H9 (cell line): ENCODE measurements around the gene ZNF680. TPM values are rescaled to one million over a fixed set of nuclear protein-coding genes. Genes with fewer than 3 reads are reported as not detected.

Experiments
- DNase-seq: peaks from one replicate; pipeline ENCODE4 v3.0.0-alpha.2; 2017
- H2AFZ ChIP-seq: one replicate; pipeline ENCODE4 v1.6.1; 2013; ENCODE audit warnings: mild to moderate bottlenecking, low read length, control low read depth, moderate library complexity
- H2AK5ac ChIP-seq: 2 replicates; pipeline ENCODE4 v1.6.1; 2013; ENCODE audit warnings: low read length, control low read depth, mixed read lengths; ENCODE audit not compliant: insufficient read length
- H2BK120ac ChIP-seq: one replicate; pipeline ENCODE4 v1.6.1; 2013; ENCODE audit warnings: low read depth, mild to moderate bottlenecking, low read length, control low read depth, inconsistent platforms; ENCODE audit not compliant: poor library complexity, severe bottlenecking
- H2BK12ac ChIP-seq: 2 replicates; pipeline ENCODE4 v1.6.1; 2013; ENCODE audit warnings: low read length, control low read depth, mixed read lengths, low read depth; ENCODE audit not compliant: insufficient read length
- H2BK15ac ChIP-seq: 2 replicates; pipeline ENCODE4 v1.6.1; 2013; ENCODE audit warnings: low read depth, low read length, control low read depth
- H2BK20ac ChIP-seq: one replicate; pipeline ENCODE4 v1.6.1; 2013; ENCODE audit warnings: low read depth, mild to moderate bottlenecking, low read length, control low read depth, inconsistent platforms; ENCODE audit not compliant: poor library complexity, severe bottlenecking
- H2BK5ac ChIP-seq: 2 replicates; pipeline ENCODE4 v1.6.1; 2013; ENCODE audit warnings: low read length, control low read depth, mixed read lengths; ENCODE audit not compliant: insufficient read length
- H3K14ac ChIP-seq: 2 replicates; pipeline ENCODE4 v1.6.1; 2013; ENCODE audit warnings: low read length, control low read depth; ENCODE audit not compliant: insufficient read depth
- H3K18ac ChIP-seq: 2 replicates; pipeline ENCODE4 v1.6.1; 2013; ENCODE audit warnings: low read depth, mild to moderate bottlenecking, mixed read lengths, low read length, control low read depth; ENCODE audit not compliant: insufficient read length
- H3K23ac ChIP-seq: 2 replicates; pipeline ENCODE4 v1.6.1; 2013; ENCODE audit warnings: low read length, control low read depth, mixed read lengths, low read depth; ENCODE audit not compliant: insufficient read length
- H3K23me2 ChIP-seq: 2 replicates; pipeline ENCODE4 v1.6.1; 2013; ENCODE audit warnings: low read depth, mild to moderate bottlenecking, mixed read lengths, low read length, control low read depth; ENCODE audit not compliant: insufficient read length, poor library complexity, severe bottlenecking
- H3K27ac ChIP-seq: 2 replicates; pipeline ENCODE4 v1.5.1; 2013; ENCODE audit warnings: low read length, control low read depth, mixed read lengths, low read depth; ENCODE audit not compliant: insufficient read length
- H3K27me3 ChIP-seq: 2 replicates; pipeline ENCODE4 v1.6.1; 2013; ENCODE audit warnings: low read length, control low read depth, inconsistent platforms; ENCODE audit not compliant: insufficient read depth
- H3K4ac ChIP-seq: 2 replicates; pipeline ENCODE4 v1.6.1; 2013; ENCODE audit warnings: low read depth, mild to moderate bottlenecking, control low read depth, inconsistent platforms, low read length, moderate library complexity
- H3K4me1 ChIP-seq: 2 replicates; pipeline ENCODE4 v1.6.1; 2013; ENCODE audit warnings: low read length, control low read depth, inconsistent platforms; ENCODE audit not compliant: insufficient read depth
- H3K4me2 ChIP-seq: 2 replicates; pipeline ENCODE4 v1.6.1; 2013; ENCODE audit warnings: low read length, control low read depth, mixed read lengths; ENCODE audit not compliant: insufficient read length, insufficient read depth
- H3K56ac ChIP-seq: 2 replicates; pipeline ENCODE4 v1.6.1; 2013; ENCODE audit warnings: low read depth, mild to moderate bottlenecking, mixed read lengths, low read length, control low read depth; ENCODE audit not compliant: insufficient read length
- H3K79me1 ChIP-seq: 2 replicates; pipeline ENCODE4 v1.6.1; 2013; ENCODE audit warnings: low read depth, mild to moderate bottlenecking, moderate library complexity, low read length, control low read depth, inconsistent platforms; ENCODE audit not compliant: insufficient read depth, poor library complexity, severe bottlenecking
- H3K79me2 ChIP-seq: 2 replicates; pipeline ENCODE4 v1.6.1; 2013; ENCODE audit warnings: low read length, control low read depth, inconsistent platforms; ENCODE audit not compliant: insufficient read depth
- H3K9ac ChIP-seq: 2 replicates; pipeline ENCODE4 v1.6.1; 2013; ENCODE audit warnings: low read length, control low read depth, mixed read lengths; ENCODE audit not compliant: insufficient read length; ENCODE audit errors: extremely low read depth
- H3K9me3 ChIP-seq: one replicate; pipeline ENCODE4 v1.6.1; 2013; ENCODE audit warnings: low read depth, low read length, inconsistent platforms; ENCODE audit not compliant: control insufficient read depth
- H3T11ph ChIP-seq: one replicate; pipeline ENCODE4 v1.6.1; 2013; ENCODE audit warnings: mild to moderate bottlenecking, low read length, control low read depth, inconsistent platforms
- H4K20me1 ChIP-seq: one replicate; pipeline ENCODE4 v1.6.1; 2013; ENCODE audit not compliant: control insufficient read depth, insufficient read length, insufficient read depth
- H4K5ac ChIP-seq: 2 replicates; pipeline ENCODE4 v1.6.1; 2013; ENCODE audit warnings: low read depth, mild to moderate bottlenecking, mixed read lengths, low read length, control low read depth; ENCODE audit not compliant: insufficient read length
- H4K8ac ChIP-seq: replicated peaks from 2 replicates; pipeline ENCODE4 v1.6.1; 2013; ENCODE audit warnings: low read length, control low read depth, mixed read lengths, low read depth; ENCODE audit not compliant: insufficient read length
- H4K91ac ChIP-seq: 2 replicates; pipeline ENCODE4 v1.6.1; 2013; ENCODE audit warnings: low read depth, mild to moderate bottlenecking, moderate library complexity, mixed read lengths, low read length, control low read depth; ENCODE audit not compliant: insufficient read length
- H3K27ac Mint-ChIP-seq, 3 experiments: 2 replicates in 2 of 3; 3 replicates in 1 of 3; pipeline ENCODE4 v1.8.0; 2020 to 2021; ENCODE audit warnings: mixed read lengths in 3 of 3, mild to moderate bottlenecking in 1 of 3, moderate library complexity in 1 of 3
- H3K27me3 Mint-ChIP-seq: 2 replicates; pipeline ENCODE4 v1.8.0; 2021; ENCODE audit warnings: low read depth, mild to moderate bottlenecking, moderate library complexity, mixed read lengths
- H3K36me3 Mint-ChIP-seq, 3 experiments: 2 replicates in 2 of 3; 3 replicates in 1 of 3; pipeline ENCODE4 v1.8.0; 2020 to 2021; ENCODE audit warnings: low read depth in 3 of 3, mixed read lengths in 3 of 3; ENCODE audit not compliant: insufficient read depth in 1 of 3
- H3K4me1 Mint-ChIP-seq, 2 experiments: 2 replicates each; pipeline ENCODE4 v1.8.0; 2020; ENCODE audit warnings: mixed read lengths in 2 of 2
- H3K4me3 Mint-ChIP-seq, 2 experiments: 2 replicates in 1 of 2; 3 replicates in 1 of 2; pipeline ENCODE4 v1.8.0; 2020 to 2021; ENCODE audit warnings: mild to moderate bottlenecking in 2 of 2, mixed read lengths in 2 of 2, moderate library complexity in 1 of 2
- H3K9me3 Mint-ChIP-seq, 2 experiments: 2 replicates in 1 of 2; 3 replicates in 1 of 2; pipeline ENCODE4 v1.8.0; 2020; ENCODE audit warnings: mild to moderate bottlenecking in 2 of 2, mixed read lengths in 2 of 2, moderate library complexity in 1 of 2
- WGBS: extraction: QIAGEN DNeasy Blood & Tissue Kit; methylation state at CpG from one replicate; pipeline ENCODE4 v1.1.7; 2013; ENCODE audit warnings: missing lambda C conversion rate, low lambda C conversion rate, mixed read lengths; ENCODE audit not compliant: insufficient read length; ENCODE audit errors: extremely low coverage; 5-methylcytosine and 5-hydroxymethylcytosine counted together
- total RNA-seq: library from RNA; stranded (reverse); gene quantifications from 2 replicates; pipeline ENCODE4 v1.2.1, GENCODE V29; 2021
- TF ChIP-seq, protein P1 (sequence below): fragments of 200-600 bp; sonication (generic); conservative IDR thresholded peaks from 3 replicates; pipeline ENCODE4 v1.8.0; 2021; ENCODE audit warnings: antibody characterized with exemption, mild to moderate bottlenecking

Gene ZNF680
- total RNA-seq, 1 experiment from 2014 or later: 21.3 TPM

DNA sequence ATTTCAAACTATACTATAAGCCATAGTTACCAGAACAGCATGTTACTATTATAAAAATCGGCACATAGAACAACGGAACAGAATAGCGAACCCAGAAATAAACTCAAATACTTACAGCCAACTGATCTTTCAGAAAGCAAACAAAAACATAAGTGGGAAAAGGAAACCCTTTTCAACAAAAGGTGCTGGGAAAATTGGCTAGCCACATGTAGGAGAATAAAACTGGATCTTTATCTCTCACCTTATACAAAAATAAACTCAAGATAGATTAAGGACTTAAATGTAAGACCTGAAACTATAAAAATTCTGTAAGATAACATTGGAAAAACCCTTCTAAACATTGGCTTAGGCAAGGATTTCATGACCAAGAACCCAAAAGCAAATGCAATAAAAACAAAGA, 29.1 kb downstream of the ZNF680 start:
- Histone ChIP-seq H2AFZ (no peak overlapping the region), H4K5ac (no peak overlapping the region), H3K79me1 (no peaks in the 10 kb centered on the region), H4K8ac (no peak overlapping the region), H3K79me2 (no peaks in the 10 kb centered on the region; the same call in 1 of the 2 replicates), H2BK5ac (no peak overlapping the region), H4K91ac (no peak overlapping the region), H3K4ac (no peak overlapping the region), H3K23me2 (no peaks in the 10 kb centered on the region), H3K56ac (no peak overlapping the region), H2AK5ac (no peak overlapping the region), H3K23ac (no peak overlapping the region), H3K18ac (no peak overlapping the region), H3K4me1 (no peaks in the 10 kb centered on the region), H3T11ph (no peak overlapping the region), H3K4me2 (no peak overlapping the region), H3K27ac (no peak overlapping the region), H3K27me3 (no peaks in the 10 kb centered on the region), H3K9ac (no peak overlapping the region), H2BK20ac (no peak overlapping the region), H2BK12ac (no peak overlapping the region), H3K14ac (no peak overlapping the region), H3K9me3 (peaks cover 4% of the 10 kb centered on the region), H4K20me1 (no peaks in the 10 kb centered on the region), H2BK15ac (no peak overlapping the region), H2BK120ac (no peak overlapping the region)
- Mint-ChIP-seq H3K4me1 (no peaks in the 10 kb centered on the region), H3K4me3 (no peak overlapping the region), H3K27ac (no peak overlapping the region), H3K36me3 (peaks cover 76 to 93% (median 81%) of the 10 kb centered on the region in 3 experiments), H3K27me3 (no peaks in the 10 kb centered on the region), H3K9me3 (peaks cover 87 to 90% of the 10 kb centered on the region in 2 experiments)
- no CpG with 5 or more reads among the region's 3 CpGs for WGBS
- no peak for DNase-seq
- TF ChIP-seq, protein P1, sequence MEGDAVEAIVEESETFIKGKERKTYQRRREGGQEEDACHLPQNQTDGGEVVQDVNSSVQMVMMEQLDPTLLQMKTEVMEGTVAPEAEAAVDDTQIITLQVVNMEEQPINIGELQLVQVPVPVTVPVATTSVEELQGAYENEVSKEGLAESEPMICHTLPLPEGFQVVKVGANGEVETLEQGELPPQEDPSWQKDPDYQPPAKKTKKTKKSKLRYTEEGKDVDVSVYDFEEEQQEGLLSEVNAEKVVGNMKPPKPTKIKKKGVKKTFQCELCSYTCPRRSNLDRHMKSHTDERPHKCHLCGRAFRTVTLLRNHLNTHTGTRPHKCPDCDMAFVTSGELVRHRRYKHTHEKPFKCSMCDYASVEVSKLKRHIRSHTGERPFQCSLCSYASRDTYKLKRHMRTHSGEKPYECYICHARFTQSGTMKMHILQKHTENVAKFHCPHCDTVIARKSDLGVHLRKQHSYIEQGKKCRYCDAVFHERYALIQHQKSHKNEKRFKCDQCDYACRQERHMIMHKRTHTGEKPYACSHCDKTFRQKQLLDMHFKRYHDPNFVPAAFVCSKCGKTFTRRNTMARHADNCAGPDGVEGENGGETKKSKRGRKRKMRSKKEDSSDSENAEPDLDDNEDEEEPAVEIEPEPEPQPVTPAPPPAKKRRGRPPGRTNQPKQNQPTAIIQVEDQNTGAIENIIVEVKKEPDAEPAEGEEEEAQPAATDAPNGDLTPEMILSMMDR: no peak
